HG03342 (cell line): ENCODE measurements around the gene KLHDC9.

Experiments
- ATAC-seq: cut with Tn5 transposase; IDR thresholded peaks from one replicate; pipeline ENCODE4 v1.9.1; 2021; ENCODE audit warnings: mild to moderate bottlenecking, moderate library complexity; ENCODE audit not compliant: unreplicated experiment

Gene KLHDC9

GRCh38 chr1:161076410-161076809, 21.8 kb upstream of the KLHDC9 start:
- no peak for ATAC-seq

DNA sequence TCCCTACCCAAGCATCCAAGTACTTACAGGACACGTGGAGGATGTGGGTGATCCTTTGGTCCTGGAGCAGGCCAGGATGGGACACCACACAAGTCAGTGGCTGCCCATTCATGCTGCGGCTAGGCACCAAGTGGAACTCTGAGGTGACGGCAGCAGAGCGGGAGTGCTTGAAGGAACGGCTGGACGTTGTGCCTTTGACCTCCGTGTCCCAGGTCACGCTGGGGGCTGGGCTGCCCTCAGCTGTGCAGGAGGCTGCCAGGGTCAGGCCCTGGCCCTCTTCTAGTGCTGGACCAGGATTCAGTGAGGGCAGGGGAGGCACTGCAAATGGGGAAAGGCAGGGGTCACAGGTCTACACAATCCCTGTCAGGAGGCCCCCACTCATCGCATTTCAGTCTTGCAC, 20.7 kb upstream of the KLHDC9 start:
- no peak for ATAC-seq

GRCh38 chr1:161079436-161080110, 18.6 kb upstream of the KLHDC9 start:
- ATAC-seq, result no peak

- ATAC-seq, result no peak
Measured at GRCh38 chr1:161080441-161081405, 17.4 kb upstream of the KLHDC9 start.

- no peak for ATAC-seq
Measured at GRCh38 chr1:161081519-161081918, 16.6 kb upstream of the KLHDC9 start.

- no peak for ATAC-seq
Measured at GRCh38 chr1:161082483-161082882, 15.7 kb upstream of the KLHDC9 start.

GRCh38 chr1:161082996-161083747, 15.0 kb upstream of the KLHDC9 start:
- no peak for ATAC-seq

DNA sequence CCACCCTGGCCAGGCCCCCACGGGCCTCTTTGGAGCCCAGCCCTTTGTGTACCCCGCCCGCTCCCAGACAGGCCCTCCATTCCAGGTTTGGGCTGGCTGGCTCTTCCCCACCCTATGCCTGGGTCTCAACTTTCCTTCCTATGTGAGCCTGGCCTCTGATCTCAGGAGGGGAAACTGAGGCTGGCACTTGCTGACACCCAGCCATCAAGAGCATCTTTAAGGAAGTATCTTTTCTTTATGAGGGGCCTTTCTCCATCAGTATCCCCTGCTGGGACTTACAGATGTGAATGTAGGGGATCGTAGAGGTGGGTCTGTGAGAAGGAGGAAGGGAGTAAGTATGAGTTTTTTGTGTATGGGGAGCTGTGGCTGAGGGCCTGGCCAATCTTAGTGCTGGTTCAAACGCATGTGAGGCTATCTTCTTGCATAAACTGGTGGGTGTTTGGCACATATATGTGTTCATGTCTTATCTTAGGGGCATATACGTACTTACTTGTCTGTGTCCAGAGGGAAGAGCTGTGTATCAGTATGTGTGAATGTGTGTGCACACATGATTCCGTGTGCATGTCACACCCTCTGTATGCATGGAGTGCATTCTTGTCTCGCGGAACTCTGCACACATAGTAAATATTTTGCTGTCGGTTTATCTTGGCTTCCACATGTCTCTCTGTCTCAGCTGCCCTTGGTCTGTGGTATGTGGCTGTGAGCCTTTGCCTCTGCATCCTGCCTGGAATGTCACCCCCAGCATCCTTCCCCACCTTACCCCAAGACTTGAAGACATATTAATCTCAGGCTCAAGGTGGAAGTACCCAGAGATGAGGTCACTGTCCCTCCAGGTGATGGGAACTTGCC, 14.2 kb upstream of the KLHDC9 start:
- ATAC-seq, result no peak

- ATAC-seq, result no peak
Measured at GRCh38 chr1:161084597-161084988, 13.6 kb upstream of the KLHDC9 start.

DNA sequence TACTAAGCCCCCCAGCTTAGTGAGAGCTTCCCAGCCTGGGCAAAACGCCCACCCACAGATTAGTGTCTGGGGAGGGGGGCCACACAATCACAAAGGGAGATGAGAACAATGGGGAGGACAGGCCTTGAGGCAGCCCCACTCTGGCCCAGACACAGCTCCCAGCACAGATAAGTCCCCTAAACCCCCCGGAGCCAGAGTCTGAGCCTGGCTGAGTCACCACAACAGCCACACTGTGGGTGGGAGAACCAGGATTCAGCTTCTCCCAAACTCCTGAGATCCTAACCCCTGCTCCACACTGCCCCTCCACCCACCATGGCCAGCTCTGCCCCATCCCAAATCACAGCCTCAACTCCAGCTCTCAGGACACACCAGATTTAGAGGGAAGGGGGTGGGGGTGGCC, 13.0 kb upstream of the KLHDC9 start:
- no peak for ATAC-seq

DNA sequence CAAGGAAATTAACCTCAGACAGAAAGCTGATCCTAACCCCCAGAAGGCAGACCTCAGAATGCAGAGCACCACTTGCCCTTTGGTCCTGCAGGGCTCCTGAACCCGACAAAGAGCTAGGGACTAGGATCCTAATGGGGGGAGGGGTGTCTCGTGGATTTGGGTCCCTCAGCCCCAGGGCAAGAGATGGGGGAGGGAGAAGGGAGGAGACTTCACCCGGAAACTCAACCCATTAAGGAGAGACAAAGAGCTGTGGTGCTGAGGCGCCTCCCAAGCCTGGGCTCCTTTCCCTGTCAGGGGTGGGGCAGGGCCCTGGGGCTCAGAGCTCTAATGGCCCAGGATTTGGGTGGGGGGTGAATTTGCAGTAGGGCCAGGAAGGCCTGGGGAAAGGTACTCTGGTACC, 11.7 kb upstream of the KLHDC9 start:
- no peak for ATAC-seq

DNA sequence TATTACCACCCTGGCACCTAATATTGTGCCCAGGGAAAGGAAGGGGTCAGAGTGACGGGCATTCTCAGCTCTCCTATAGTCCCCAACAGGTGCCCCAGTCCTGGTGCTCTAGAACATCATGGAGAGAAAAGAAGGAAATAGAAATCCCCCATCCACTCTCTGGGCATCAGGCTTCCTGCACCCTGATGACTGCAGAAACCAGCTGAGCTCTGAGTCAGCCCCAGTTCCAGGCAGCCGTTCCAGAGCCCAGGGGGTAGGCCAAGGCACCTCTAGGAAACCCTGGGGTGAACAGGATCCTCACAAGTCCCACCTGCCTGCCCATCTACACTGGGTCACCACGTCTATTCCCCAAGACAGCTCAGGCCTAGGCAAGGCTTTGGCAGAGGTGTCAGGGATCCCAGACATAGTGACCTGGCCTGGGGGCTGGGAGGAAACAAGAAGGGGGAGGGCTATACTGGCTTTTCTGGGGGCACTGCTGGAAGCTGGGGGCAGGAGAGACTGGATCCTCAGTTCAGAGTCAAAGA, 9.5 kb upstream of the KLHDC9 start:
- no peak for ATAC-seq

GRCh38 chr1:161089251-161089924, 8.8 kb upstream of the KLHDC9 start, which contains the start of gene NECTIN4:
TSS of gene NECTIN4 (minus strand) at chr1:161089558. CDS start at chr1:161089296, 262 bp downstream.
- no peak for ATAC-seq

GRCh38 chr1:161089938-161090337, 8.2 kb upstream of the KLHDC9 start:
- no peak for ATAC-seq

DNA sequence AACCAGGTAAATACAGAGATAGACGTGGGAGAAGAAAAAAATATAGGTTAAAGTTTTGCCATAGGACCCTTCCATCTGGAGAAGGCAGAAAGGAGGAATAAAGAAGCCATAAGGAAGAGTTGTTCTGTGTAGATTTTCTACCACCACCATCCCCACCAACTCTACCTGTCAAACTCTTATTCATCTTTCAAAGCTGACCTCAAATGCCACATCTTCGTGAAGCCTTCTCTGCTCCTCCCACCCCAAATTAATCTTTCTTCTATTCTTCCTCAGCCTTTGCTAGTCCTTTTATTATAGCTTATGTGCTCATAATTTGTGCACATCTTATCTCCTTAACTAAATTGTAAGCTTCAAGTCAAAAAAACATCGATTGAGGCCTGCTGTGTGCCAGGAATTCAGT, 7.5 kb upstream of the KLHDC9 start:
- no peak for ATAC-seq

- no peak for ATAC-seq
Measured at GRCh38 chr1:161091093-161091492, 7.1 kb upstream of the KLHDC9 start.

GRCh38 chr1:161091796-161092507, 6.2 kb upstream of the KLHDC9 start:
- no peak for ATAC-seq

- no peak for ATAC-seq
Measured at GRCh38 chr1:161092621-161093028, 5.5 kb upstream of the KLHDC9 start.

GRCh38 chr1:161094481-161094880, 3.7 kb upstream of the KLHDC9 start:
- ATAC-seq, result no peak
